Measurements from ENCODE around the gene OOSP3.

DNA sequence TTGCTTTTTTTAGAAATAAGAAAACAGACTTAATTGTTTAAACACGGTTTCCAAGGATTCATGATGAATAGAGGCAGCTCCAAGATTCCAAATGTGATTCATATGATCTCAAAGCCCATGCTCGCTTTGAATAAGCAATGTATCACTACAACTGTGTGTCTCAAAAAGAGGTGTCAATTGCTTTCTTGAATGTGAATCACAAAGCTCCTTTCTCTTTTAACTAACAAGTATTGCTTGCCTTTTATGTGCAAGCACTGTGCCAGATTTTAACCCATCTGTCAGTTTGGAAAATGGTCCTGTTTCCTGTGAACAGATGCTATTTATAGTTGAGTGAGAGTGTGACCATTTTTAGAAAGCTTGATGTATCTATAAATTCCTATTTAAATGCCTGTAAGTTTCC is 66.1 kb downstream of the OOSP3 start:
- TF ChIP-seq, protein P1, sequence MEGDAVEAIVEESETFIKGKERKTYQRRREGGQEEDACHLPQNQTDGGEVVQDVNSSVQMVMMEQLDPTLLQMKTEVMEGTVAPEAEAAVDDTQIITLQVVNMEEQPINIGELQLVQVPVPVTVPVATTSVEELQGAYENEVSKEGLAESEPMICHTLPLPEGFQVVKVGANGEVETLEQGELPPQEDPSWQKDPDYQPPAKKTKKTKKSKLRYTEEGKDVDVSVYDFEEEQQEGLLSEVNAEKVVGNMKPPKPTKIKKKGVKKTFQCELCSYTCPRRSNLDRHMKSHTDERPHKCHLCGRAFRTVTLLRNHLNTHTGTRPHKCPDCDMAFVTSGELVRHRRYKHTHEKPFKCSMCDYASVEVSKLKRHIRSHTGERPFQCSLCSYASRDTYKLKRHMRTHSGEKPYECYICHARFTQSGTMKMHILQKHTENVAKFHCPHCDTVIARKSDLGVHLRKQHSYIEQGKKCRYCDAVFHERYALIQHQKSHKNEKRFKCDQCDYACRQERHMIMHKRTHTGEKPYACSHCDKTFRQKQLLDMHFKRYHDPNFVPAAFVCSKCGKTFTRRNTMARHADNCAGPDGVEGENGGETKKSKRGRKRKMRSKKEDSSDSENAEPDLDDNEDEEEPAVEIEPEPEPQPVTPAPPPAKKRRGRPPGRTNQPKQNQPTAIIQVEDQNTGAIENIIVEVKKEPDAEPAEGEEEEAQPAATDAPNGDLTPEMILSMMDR (IDR thresholded peaks at IDR 0.05 in 2 of 3, conservative IDR thresholded peaks at IDR 0.05 in 1 of 3; ENCODE audit: borderline replicate concordance in 1 of 3, insufficient read depth in 1 of 3, low read depth in 2 of 3, low read length in 2 of 3): no peak
- TF ChIP-seq, protein P2, sequence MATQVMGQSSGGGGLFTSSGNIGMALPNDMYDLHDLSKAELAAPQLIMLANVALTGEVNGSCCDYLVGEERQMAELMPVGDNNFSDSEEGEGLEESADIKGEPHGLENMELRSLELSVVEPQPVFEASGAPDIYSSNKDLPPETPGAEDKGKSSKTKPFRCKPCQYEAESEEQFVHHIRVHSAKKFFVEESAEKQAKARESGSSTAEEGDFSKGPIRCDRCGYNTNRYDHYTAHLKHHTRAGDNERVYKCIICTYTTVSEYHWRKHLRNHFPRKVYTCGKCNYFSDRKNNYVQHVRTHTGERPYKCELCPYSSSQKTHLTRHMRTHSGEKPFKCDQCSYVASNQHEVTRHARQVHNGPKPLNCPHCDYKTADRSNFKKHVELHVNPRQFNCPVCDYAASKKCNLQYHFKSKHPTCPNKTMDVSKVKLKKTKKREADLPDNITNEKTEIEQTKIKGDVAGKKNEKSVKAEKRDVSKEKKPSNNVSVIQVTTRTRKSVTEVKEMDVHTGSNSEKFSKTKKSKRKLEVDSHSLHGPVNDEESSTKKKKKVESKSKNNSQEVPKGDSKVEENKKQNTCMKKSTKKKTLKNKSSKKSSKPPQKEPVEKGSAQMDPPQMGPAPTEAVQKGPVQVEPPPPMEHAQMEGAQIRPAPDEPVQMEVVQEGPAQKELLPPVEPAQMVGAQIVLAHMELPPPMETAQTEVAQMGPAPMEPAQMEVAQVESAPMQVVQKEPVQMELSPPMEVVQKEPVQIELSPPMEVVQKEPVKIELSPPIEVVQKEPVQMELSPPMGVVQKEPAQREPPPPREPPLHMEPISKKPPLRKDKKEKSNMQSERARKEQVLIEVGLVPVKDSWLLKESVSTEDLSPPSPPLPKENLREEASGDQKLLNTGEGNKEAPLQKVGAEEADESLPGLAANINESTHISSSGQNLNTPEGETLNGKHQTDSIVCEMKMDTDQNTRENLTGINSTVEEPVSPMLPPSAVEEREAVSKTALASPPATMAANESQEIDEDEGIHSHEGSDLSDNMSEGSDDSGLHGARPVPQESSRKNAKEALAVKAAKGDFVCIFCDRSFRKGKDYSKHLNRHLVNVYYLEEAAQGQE (IDR thresholded peaks at IDR 0.05; ENCODE audit: low read depth): no peak
- TF ChIP-seq, protein P3, sequence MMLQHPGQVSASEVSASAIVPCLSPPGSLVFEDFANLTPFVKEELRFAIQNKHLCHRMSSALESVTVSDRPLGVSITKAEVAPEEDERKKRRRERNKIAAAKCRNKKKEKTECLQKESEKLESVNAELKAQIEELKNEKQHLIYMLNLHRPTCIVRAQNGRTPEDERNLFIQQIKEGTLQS (IDR thresholded peaks at IDR 0.05): no peak
- no peak for TF ChIP-seq SRF (IDR thresholded peaks at IDR 0.05; ENCODE audit: low read depth)
- TF ChIP-seq TCF7L2 (IDR thresholded peaks at IDR 0.05; ENCODE audit: borderline replicate concordance, extremely low read depth, insufficient read depth, insufficient read length): no peak
- TF ChIP-seq EZH2phosphoT487 (IDR thresholded peaks at IDR 0.05; ENCODE audit: borderline replicate concordance): no peak
- TF ChIP-seq ZNF274 (IDR thresholded peaks at IDR 0.05; ENCODE audit: low read depth, low read length): no peak
- no peak for TF ChIP-seq POLR2A (IDR thresholded peaks at IDR 0.05; ENCODE audit: borderline replicate concordance, extremely low read depth, insufficient read depth, insufficient read length)
- TF ChIP-seq RAD21 (IDR thresholded peaks at IDR 0.05; ENCODE audit: low read depth): no peak
- TF ChIP-seq JUND (IDR thresholded peaks at IDR 0.05): no peak
